ENCODE measurements around the gene ITGAV.

DNA sequence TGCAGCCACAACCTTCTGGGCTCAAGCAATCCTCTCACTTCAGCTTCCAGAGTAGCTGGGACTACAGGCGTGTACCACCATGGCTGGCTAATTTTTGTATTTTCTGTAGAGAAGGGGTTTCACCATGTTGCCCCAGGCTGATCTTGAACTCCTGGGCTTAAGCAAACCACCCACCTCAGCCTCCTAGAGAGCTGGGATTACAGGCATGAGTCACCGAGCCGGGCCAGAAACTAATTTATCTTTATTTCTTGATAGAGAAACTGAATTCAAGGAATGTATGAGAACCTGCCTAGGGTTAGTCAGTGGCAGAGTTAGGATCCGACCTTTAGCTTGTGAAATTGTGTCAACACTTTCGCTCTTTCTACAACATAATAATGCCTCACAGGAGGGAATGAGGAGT is 19.3 kb upstream of the ITGAV start:
- TF ChIP-seq, protein P1, sequence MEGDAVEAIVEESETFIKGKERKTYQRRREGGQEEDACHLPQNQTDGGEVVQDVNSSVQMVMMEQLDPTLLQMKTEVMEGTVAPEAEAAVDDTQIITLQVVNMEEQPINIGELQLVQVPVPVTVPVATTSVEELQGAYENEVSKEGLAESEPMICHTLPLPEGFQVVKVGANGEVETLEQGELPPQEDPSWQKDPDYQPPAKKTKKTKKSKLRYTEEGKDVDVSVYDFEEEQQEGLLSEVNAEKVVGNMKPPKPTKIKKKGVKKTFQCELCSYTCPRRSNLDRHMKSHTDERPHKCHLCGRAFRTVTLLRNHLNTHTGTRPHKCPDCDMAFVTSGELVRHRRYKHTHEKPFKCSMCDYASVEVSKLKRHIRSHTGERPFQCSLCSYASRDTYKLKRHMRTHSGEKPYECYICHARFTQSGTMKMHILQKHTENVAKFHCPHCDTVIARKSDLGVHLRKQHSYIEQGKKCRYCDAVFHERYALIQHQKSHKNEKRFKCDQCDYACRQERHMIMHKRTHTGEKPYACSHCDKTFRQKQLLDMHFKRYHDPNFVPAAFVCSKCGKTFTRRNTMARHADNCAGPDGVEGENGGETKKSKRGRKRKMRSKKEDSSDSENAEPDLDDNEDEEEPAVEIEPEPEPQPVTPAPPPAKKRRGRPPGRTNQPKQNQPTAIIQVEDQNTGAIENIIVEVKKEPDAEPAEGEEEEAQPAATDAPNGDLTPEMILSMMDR (IDR thresholded peaks at IDR 0.05) = no peak
- no peak for TF ChIP-seq EP300 (IDR thresholded peaks at IDR 0.05)

All from ovary (tissue), 3 donors.